GM18517 (cell line): Measurements from ENCODE around the gene JMJD8.
A peak's percentile ranks its signal among the peaks of the same experiment; 100 is the strongest.

Experiments used
- ATAC-seq: cut with Tn5 transposase; IDR thresholded peaks from one replicate; pipeline ENCODE4 v1.9.1; 2021; ENCODE audit warnings: mild to moderate bottlenecking, moderate library complexity; ENCODE audit not compliant: unreplicated experiment

The JMJD8 gene

GRCh38 chr16:666572-666971 lies 17.6 kb downstream of the JMJD8 start:
- no peak for ATAC-seq

GRCh38 chr16:662597-662996 lies 21.5 kb downstream of the JMJD8 start:
- no peak for ATAC-seq

GRCh38 chr16:662095-662494 lies 22.0 kb downstream of the JMJD8 start:
- ATAC-seq, result no peak

- no peak for ATAC-seq
Measured at GRCh38 chr16:661184-661821, 22.8 kb downstream of the JMJD8 start.

- ATAC-seq, result no peak
Measured at GRCh38 chr16:660459-661183, 23.5 kb downstream of the JMJD8 start.

GRCh38 chr16:660132-660458 lies 24.0 kb downstream of the JMJD8 start:
- ATAC-seq, result no peak

- ATAC-seq, result no peak
Measured at GRCh38 chr16:659618-660017, 24.5 kb downstream of the JMJD8 start.

- ATAC-seq, result no peak
Measured at GRCh38 chr16:658679-659571, 25.2 kb downstream of the JMJD8 start.

GRCh38 chr16:657487-657886 lies 26.6 kb downstream of the JMJD8 start:
- no peak for ATAC-seq

- ATAC-seq, result no peak
Measured at GRCh38 chr16:654034-654433, 30.1 kb downstream of the JMJD8 start.

GRCh38 chr16:652454-653305 lies 31.5 kb downstream of the JMJD8 start:
- ATAC-seq, result no peak

GRCh38 chr16:651844-652243 lies 32.3 kb downstream of the JMJD8 start:
- no peak for ATAC-seq

- ATAC-seq, result peak; percentile 5
Measured at GRCh38 chr16:649631-650030, 34.5 kb downstream of the JMJD8 start.

GRCh38 chr16:648781-649589 lies 35.1 kb downstream of the JMJD8 start, which contains the start of gene WDR90:
WDR90 (plus strand) TSS chr16:649365; CDS start chr16:649417, 52 bp downstream.
- ATAC-seq, result peak; percentile 77

GRCh38 chr16:648071-648780 lies 35.9 kb downstream of the JMJD8 start:
- no peak for ATAC-seq

GRCh38 chr16:647173-647902 lies 36.8 kb downstream of the JMJD8 start:
- ATAC-seq, result no peak

- no peak for ATAC-seq
Measured at GRCh38 chr16:646679-647172, 37.4 kb downstream of the JMJD8 start.

GRCh38 chr16:645852-646678 lies 38.1 kb downstream of the JMJD8 start:
- ATAC-seq, result no peak
